ENCODE data around the gene REST. TPM values are rescaled to one million over a fixed set of nuclear protein-coding genes. Genes with fewer than 3 reads are reported as not detected.

The REST gene
- total RNA-seq, 2 experiments from 2014 or later = 56.8 to 57.6 TPM

- no peaks in the 10 kb centered on the region for H3K9me3 Mint-ChIP-seq
- Histone ChIP-seq H3K27me3 (ENCODE audit: control insufficient read depth in 1 of 2, insufficient read depth in 2 of 2, low read length in 2 of 2) (no peaks in the 10 kb centered on the region), H3K27ac (ENCODE audit: low read depth in 1 of 2, low read length in 2 of 2) (peak overlapping the region; percentile 84 to 94), H3K4me1 (ENCODE audit: insufficient read depth, low read length) (peaks cover 41% of the 10 kb centered on the region), H3K36me3 (ENCODE audit: insufficient read depth, low read length) (peaks cover 11% of the 10 kb centered on the region), H3K4me3 (ENCODE audit: low read length) (peak overlapping the region; percentile 98), H3K9me3 (ENCODE audit: control insufficient read depth in 1 of 2, insufficient read depth in 1 of 2, low read length in 2 of 2) (no peaks in the 10 kb centered on the region)
- DNase-seq (peak; percentile 41 to 86 (median 62)), ATAC-seq (ENCODE audit: poor library complexity) (peak; percentile 59)
- H3K27ac Mint-ChIP-seq = peak overlapping the region; percentile 99
- intact Hi-C loops (cut with DNase I, micrococcal nuclease) = loop anchor here (1.0 to 10.0 kb wide), 10 partner anchors 69 to 1356 kb away; partner anchors contain the start of genes AASDH (in 2 of the 2), CEP135 (in 1 of the 2), EXOC1 (in 1 of the 2) and NOA1 (in 1 of the 2)
- TF ChIP-seq, protein P1, sequence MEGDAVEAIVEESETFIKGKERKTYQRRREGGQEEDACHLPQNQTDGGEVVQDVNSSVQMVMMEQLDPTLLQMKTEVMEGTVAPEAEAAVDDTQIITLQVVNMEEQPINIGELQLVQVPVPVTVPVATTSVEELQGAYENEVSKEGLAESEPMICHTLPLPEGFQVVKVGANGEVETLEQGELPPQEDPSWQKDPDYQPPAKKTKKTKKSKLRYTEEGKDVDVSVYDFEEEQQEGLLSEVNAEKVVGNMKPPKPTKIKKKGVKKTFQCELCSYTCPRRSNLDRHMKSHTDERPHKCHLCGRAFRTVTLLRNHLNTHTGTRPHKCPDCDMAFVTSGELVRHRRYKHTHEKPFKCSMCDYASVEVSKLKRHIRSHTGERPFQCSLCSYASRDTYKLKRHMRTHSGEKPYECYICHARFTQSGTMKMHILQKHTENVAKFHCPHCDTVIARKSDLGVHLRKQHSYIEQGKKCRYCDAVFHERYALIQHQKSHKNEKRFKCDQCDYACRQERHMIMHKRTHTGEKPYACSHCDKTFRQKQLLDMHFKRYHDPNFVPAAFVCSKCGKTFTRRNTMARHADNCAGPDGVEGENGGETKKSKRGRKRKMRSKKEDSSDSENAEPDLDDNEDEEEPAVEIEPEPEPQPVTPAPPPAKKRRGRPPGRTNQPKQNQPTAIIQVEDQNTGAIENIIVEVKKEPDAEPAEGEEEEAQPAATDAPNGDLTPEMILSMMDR (IDR thresholded peaks at IDR 0.05) = no peak
- peaks cover 35% of the 10 kb centered on the region for H3K36me3 Mint-ChIP-seq (ENCODE audit: low read depth)
- H3K27me3 Mint-ChIP-seq = no peaks in the 10 kb centered on the region
- POLR2A ChIA-PET = interaction anchor here (0.6 to 4.9 kb wide), 23 partner anchors 9 to 1966 kb away, joined by 3 to 222 read pairs (median 4); partner anchors contain the start of genes AASDH, CEP135, NOA1 and PAICS
- H3K4me1 Mint-ChIP-seq (ENCODE audit: low read depth) = peaks cover 57% of the 10 kb centered on the region
- CTCF ChIA-PET = interaction anchor here (1.0 to 3.4 kb wide), 5 partner anchors 9 to 960 kb away, joined by 3 to 34 read pairs (median 5); partner anchors contain the start of genes CEP135, NOA1, POLR2B and PPAT
- H3K4me3 Mint-ChIP-seq = peak overlapping the region; percentile 98
Observed at GRCh38 chr4:56908206-56909085, 746 bp downstream of the REST start.

- peaks cover 65% of the 10 kb centered on the region for H3K4me1 Mint-ChIP-seq (ENCODE audit: low read depth)
Observed at GRCh38 chr4:56909086-56909894, 1.6 kb downstream of the REST start.

More at GRCh38 chr4:56909086-56909894, 1.6 kb downstream of the REST start:
- Histone ChIP-seq H3K4me3 (ENCODE audit: low read length) (peak overlapping the region; percentile 98), H3K9me3 (ENCODE audit: control insufficient read depth in 1 of 2, insufficient read depth in 1 of 2, low read length in 2 of 2) (no peaks in the 10 kb centered on the region), H3K4me1 (ENCODE audit: insufficient read depth, low read length) (peaks cover 49% of the 10 kb centered on the region), H3K27ac (ENCODE audit: low read depth in 1 of 2, low read length in 2 of 2) (peak overlapping the region; percentile 84 to 94), H3K27me3 (ENCODE audit: control insufficient read depth in 1 of 2, insufficient read depth in 2 of 2, low read length in 2 of 2) (no peaks in the 10 kb centered on the region), H3K36me3 (ENCODE audit: insufficient read depth, low read length) (peaks cover 17% of the 10 kb centered on the region)
- Mint-ChIP-seq H3K4me3 (peak overlapping the region; percentile 98), H3K27ac (peak overlapping the region; percentile 99), H3K36me3 (ENCODE audit: low read depth) (peaks cover 37% of the 10 kb centered on the region), H3K27me3 (no peaks in the 10 kb centered on the region), H3K9me3 (no peaks in the 10 kb centered on the region)
- peak in 13 of 14 experiments; percentile 20 to 77 (median 43) for DNase-seq
- CTCF ChIA-PET = interaction anchor here (1.0 to 3.4 kb wide), 3 partner anchors 9 to 69 kb away, joined by 3 to 34 read pairs (median 4); partner anchors contain the start of genes NOA1 and POLR2B
- POLR2A ChIA-PET = interaction anchor here (0.6 to 4.9 kb wide), 18 partner anchors 9 to 1967 kb away, joined by 3 to 222 read pairs (median 4); partner anchors contain the start of genes AASDH, CEP135, NOA1 and PAICS
- TF ChIP-seq, protein P1 (IDR thresholded peaks at IDR 0.05) = no peak
- ATAC-seq (ENCODE audit: poor library complexity) = peak; percentile 18
- intact Hi-C loops (cut with DNase I, micrococcal nuclease) = loop anchor here (2.0 to 10.0 kb wide), 9 partner anchors 70 to 1357 kb away; partner anchors contain the start of genes AASDH (in 2 of the 2), CEP135 (in 1 of the 2), EXOC1 (in 1 of the 2) and PAICS (in 1 of the 2)
